GM21576 (cell line): ENCODE results near the gene ADAM17.

Experiments
- ATAC-seq: cut with Tn5 transposase; IDR thresholded peaks from one replicate; pipeline ENCODE4 v1.9.1; 2021; ENCODE audit warnings: mild to moderate bottlenecking, moderate library complexity; ENCODE audit not compliant: unreplicated experiment

ADAM17 gene

DNA sequence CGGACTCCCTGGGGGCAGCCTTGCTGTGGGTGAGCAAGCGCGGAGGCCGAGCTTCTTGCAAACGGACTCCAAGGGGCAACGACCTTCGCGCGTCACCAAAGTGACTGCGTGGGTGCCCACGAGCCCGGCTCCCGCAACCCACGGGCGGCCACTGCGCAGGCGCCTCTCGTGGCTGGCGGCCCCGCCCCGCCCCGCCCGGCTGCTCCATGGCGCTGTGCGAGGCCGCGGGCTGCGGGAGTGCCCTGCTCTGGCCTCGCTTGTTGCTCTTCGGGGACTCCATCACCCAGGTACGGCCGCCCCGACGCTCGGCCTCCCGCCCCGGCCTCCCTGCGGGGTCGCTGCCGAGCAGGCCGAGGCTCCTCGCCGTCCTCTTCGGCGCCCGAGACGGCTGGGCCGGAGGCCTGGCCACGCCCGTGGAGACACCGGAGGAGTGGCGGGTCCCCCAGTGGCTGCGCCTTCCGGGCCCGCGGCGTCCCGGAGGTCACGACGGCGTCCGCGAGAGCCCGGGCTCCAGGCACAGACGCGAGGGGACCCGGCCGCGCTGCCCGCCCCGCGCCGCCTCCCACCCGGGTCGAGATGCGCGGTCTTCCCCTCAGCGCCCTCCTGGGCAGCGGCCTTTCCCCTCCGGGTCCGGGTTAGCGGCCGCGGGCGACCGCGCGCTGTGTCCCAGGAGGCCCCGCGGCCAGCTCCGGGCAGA is 81.1 kb downstream of the ADAM17 start, which contains the start of gene IAH1:
Gene IAH1, plus strand, starts transcription at position 191 of the 697 bp plus-strand sequence. Its CDS starts 16 bp downstream, at position 207.
- ATAC-seq, result peak; percentile 75

DNA sequence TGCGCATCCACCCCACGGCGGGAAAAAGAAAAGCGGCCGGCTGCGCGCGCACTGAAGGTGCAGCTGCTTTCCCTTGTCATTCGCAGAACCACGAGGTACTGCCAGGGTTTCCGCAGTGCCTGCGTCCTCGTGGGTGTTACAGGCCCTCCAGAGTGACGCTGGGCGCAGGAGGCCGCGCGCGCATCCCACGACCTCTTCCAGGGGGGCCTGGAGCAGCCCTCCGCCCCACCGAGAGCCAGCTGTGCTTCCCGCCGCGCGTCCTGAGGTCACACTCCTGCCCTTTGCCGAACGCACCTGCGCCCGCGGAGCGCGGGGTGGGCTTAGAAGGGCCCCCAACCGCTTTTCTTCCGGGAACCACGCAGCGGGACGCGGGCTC is 81.7 kb downstream of the ADAM17 start:
- ATAC-seq, result peak; percentile 10

DNA sequence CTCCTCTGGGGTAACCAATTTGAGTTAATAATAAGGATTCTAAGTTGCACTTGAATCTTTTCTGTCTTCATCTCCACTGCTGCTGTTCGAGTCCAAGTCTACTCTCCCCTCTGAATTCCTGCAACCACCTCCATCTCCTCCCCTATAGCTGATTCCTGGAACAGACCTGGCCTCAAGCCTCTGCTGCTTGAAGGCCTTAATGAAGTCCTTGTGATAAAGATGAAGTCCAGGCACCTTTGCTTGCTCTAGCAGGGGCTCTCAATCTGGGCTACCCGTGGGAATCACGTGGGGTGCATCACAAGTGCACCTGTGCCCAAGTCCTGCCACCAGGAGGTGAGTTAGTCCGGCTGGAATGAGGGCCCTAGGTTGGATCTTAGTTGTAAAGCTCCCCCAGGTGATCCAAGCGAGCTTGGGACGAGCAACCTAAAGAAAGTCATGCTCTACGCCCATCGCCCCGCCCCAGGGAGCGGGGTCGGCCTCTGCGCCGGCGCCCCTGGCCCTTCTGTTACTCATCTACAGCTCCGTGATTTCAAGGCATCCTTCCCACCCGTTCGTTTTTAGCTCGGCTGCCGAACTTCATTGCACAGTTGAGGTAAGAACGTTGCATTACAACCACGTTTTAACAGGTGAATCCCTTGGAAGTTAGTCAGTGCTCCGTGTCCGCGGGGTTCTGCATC is 82.2 kb downstream of the ADAM17 start:
- no peak for ATAC-seq

DNA sequence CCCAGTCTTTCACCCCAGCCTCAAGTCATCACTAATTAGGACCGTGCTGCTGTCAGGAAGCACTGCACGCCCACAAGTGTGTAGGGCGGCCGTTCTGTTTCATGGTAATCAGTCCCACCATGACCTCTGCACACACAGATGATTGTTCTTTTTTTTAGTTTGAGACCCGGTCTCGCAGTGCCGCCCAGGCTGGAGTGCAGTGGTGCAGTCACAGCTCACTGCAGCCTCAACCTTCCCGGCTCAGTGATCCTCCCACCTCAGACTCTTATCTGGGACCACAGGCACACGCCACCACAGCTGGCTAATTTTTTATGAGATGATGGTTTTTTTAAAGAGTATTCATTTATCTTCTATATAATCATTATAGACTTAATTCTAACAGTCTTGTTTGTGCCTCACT is 83.1 kb downstream of the ADAM17 start:
- no peak for ATAC-seq

DNA sequence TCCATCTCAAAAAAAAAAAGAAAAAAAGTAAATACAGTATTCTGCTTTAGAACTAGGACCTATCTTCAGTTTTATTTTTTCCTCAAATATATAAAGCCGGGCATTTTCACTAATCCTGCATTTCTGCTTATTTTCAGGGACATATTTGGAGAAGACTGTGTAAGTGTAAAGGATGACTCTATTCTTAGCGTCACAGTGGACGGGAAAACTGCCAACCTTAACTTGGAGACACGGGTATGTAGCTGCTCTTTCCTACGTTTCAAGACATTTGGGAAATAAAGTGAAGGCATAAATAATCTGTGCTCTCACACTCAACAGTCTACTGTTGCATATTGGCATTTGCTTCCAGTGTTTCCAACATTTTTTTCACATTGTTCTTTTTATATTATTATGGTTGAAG is 84.4 kb downstream of the ADAM17 start:
- no peak for ATAC-seq

DNA sequence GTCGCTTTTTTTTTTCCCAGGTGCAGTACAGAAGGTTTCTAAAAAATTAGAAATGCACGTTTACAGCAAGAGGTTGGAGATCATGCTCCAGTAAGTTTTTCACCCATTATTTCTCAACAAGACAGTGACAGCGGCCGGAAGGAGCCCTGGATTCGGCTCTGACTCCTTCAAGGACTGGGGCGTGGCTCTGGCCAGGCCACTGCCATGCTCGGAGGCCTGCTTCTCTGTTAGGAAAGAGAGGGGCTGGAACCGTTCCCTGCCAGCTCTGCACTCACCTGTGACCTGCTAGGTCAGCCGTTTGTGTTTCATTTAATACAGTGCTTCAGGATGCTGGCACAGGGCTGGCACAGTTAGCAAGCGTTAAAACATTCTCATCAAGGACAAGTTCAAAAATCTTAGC is 87.9 kb downstream of the ADAM17 start:
- ATAC-seq, result no peak

DNA sequence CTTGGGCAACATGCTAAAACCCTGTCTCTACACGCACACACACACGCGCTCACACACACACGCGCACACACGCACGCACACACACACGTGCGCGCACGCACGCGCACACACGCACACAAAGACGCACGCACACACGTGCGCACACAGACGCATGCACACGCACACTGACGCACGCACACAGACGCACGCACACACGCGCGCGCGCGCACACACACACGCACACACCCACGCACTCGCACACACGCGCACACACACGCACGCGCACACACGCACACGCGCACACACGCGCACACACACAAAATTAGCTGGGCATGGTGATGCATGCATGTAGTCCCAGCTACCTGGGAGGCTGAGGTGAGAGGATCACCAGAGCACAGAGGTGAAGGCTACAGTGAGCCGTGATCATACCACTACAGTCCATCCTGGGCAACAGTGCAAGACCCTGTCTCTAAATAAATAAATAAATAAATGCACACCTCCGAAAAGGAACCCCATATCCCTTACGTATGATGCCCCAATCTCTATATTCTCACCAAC is 89.4 kb downstream of the ADAM17 start:
- no peak for ATAC-seq

DNA sequence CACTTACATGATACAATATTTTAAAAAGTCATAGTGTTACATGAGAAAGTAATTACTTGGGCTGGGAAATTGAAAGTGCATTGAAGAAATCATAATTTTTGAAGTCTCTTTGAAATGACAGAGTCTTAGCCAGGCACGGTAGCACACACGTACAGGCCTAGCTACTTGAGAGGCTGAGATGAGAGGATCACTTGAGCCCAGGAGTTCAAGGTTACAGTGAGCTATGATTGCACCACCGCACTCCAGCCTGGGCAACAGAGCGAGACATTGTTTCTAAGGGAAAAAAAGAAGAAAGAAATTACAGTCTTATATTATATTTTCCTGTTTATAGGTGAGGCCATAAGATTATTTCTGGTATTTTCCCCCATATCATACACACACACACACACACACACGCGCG is 90.5 kb downstream of the ADAM17 start:
- ATAC-seq, result no peak

DNA sequence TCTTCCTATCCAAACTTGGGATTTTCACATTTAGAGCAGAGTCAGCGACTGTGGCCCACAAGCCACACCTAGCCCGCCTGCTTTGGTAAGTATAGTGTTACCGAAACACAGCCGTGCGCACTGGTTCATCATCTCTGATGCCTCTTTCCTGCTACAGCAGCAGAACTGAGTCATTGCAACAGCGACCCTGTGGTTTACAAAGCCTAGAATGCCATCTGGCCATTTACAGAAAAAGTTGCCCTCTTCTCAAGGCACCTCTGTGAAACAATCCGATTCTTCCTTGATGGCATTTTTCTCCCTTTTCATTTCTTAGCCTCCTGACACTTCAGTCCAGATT is 92.0 kb downstream of the ADAM17 start:
- no peak for ATAC-seq

DNA sequence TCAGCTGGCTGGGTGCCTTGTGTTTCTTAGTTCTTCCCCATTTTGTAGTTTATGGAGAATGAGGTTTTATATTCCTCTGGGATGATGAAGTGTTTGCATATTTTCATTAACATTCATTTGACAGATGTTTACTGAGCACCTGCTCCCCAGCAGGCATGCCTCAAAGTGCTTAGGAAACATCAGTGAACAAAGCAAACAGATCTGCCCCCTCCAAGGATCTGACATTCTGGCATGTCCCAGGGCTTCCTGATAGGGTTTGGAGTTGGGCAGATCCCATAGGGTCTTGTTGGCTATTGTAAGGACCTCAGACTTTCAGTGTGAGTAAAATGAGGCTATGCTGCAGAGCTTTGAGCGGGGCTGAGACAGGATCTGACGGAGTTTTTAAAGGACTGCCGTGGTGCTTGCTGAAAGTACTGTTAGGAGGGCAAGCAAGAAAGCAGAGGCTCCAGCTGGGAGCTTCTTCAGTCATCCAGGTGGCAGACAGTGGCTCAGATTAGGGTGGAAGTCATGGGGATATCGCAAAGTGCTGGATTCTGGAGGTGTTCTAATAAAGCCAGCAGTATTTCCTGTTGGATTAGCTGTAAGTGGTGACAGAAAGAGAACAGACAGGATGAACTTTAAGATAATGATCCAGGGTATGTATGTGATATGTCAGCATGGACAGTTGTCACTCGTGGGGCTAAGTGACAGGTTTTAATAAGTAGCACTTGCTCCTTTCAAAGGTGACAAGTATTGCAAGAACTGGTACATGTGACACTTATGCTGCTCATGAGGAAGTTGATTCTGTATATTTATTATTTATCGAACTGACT is 92.5 kb downstream of the ADAM17 start:
- no peak for ATAC-seq

DNA sequence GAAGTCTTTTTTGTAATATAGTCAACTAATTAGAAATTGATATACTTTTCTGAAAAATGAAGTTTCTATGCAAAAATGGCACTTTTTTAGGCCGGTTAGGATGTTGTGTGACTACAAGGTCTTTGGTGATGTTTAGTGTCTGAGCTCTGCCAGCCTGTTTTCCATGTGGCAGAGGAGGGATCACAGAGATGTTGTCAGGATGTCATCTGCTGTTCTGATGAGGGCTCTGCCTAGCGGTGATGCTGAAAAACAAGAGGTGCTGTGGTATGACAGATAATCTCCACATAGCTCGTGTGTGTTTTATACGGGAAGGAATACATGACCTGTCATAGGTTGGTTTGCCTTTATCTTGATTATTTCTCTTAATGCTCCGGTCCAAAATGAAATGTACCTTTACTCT is 93.3 kb downstream of the ADAM17 start:
- ATAC-seq, result no peak

DNA sequence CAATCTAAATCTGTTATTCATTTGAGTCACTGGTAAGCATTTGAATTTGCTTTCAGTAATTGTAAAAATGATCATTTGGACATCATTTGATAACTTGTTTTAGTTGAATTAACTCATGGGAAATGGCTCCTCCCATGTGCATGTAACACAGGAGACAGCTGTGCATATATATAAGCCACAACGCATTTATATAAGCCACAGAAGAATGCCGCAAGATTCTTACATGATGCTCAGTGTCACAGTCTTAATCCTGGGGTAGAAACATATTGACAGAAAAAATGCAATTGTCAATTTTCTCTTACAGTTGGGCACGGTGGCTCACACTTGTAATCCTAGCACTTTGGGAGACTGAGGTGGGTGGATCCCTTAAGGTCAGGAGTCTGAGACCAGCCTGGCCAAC is 94.6 kb downstream of the ADAM17 start:
- ATAC-seq, result no peak

DNA sequence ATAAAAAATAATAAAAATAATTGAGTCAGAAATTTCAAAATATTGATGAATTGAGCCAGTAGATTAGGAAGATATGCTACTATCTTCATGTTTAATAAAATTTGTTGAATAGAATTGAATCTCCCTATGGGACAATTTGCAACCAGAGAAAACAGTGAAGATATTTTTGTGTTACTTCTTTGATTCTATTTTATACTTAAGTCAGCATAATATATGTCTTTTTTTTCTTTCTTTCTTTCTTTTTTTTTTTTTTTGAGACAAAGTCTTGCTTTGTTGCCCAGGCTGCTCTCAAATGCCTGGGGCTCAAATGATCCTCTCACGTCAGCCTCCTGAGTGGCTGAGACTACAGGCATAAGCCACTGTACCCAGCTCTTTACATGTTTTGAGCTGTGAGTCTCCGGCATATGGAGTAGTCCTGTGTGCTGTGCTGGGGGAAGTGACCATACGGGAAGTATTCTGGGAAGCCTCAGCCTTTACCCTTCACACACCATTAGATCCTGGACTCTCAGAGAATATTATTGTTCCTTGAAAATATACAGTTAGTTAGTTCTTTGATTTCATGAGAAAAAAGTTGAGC is 95.1 kb downstream of the ADAM17 start:
- ATAC-seq, result no peak

DNA sequence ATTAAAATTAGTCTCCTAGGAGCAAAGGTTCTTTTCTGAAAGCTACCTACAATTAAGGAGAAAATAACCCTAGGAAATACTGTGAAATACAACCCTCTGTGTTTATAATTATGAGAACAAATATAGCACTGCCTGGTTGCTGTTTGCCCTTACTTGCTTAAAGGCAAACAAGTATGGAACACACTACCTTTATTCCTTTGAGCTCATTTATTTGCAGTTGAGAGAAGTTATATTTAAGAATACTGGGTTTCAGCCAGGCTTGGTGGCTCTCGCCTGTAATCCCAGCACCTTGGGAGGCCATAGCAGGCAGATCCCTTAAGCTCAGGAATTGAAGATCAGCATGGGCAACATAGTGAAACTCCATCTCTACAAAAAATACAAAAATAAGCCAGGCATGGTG is 104.4 kb downstream of the ADAM17 start:
- ATAC-seq, result no peak

DNA sequence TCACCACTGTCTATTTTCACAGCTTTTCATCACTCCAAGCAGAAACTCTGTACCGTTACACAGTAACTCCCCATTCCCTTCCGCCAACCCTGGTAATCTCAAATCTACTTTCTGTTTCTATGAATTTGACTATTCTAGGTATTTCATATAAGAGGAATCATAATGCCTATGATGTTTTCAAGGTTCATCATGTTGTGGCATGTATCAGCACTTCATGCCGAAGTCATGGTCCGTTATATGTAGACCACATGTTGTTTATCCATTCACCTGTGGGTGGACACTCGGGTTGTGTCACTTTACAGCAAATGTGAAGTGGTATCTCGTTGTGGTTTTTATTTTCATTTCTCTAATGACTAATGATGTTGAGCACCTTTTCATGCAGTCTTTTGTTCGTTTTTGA is 110.5 kb downstream of the ADAM17 start:
- no peak for ATAC-seq

DNA sequence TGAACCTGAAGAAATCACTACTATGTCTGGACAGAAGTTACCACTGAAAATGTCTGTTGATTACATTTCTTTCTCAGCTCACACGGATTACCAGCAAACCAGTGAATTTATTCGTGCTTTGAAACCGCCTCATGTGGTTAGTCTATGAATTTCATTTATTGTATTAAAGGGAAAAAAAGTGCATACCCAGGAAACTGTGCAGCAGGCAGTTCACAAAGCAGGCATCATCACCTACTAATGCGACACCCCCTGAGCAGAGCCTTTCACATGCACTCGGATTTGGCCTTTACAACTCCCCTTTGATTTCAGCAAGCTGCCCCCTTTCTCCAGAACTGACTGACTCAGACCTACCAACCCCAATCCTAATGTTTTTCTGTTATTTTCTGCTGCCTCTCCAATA is 112.1 kb downstream of the ADAM17 start:
- no peak for ATAC-seq

DNA sequence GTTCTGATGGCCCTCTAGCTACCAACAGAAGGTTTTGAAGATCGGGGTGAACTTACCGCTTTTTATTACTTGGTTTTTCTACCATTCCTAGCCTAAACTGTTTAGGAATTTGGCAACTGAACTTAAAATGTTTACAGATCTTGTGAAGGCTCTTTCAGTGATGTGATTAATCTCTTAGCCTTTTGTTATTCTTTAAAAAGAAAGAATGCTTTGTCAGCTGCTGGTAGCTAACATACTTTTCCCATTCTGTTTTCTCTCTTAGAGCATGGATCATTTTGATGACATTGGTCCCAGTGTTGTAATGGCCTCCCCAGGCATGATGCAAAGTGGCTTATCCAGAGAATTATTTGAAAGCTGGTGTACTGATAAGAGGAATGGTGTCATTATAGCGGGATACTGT is 114.1 kb downstream of the ADAM17 start:
- ATAC-seq, result no peak

DNA sequence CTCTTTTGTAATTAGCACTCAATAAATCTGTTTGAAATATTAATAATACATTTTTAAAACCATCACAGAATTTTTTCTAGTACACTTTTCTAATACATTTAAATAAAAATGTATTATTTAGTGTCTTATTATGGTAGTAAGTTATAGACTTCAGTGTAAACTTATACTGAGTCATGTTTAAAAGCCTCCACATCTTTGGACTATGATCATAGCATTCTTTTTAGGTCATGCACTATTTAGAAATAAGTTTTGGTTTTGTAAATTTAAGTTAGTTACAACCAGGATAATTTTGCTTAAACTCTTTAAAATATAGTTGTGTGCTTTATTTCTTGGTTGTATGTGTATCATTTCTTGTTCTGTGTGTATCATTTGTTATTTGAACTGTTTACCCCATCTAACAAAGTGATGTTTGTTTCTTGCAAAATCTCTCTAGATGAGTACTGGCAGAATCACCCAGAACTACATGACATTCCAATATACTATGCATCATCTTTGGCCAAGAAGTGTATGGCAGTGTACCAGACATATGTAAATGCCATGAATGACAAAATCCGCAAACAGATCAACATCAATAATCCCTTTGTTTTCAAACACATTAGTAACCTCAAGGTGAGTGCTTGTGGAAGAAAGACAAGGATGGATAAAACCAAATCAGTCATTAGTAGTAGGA is 115.4 kb downstream of the ADAM17 start:
- ATAC-seq, result no peak

DNA sequence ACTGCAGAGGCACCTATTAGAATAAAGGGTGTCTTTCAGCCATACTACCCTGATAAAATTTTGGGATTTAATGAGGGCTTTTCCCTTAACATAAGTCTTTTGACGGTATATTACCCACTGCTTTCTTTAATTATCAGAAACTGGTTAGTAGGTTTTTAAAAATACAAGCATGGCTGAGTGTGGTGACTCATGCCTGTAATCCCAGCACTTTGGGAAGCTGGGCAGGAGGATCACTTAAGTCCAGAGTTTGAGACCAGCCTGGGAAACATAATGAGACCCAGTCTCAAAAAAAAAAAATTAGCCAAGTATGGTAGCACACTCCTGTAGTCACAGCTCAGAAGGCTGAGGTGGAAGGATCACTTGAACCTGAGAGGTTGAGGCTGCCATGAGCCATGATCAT is 116.1 kb downstream of the ADAM17 start:
- ATAC-seq, result no peak
